Measurements from ENCODE around the gene HAND2. TPM values are rescaled to one million over a fixed set of nuclear protein-coding genes. Genes with fewer than 3 reads are reported as not detected.
A peak's percentile ranks its signal among the peaks of the same experiment; 100 is the strongest.

Gene HAND2
- total and polyA plus RNA-seq, 4 experiments from 2014 or later: not detected

GRCh38 chr4:173519111-173520101, 10.6 kb downstream of the HAND2 start:
- no peak overlapping the region for H3K4me3 ChIP-seq (ENCODE audit: low read length in 2 of 2)
- DNase-seq: no peak
- no peak overlapping the region for H3K27ac ChIP-seq (ENCODE audit: low read depth, low read length)
- peak overlapping the region in 4 of 7 donors; percentile 4 to 79 (median 23) for H3K27ac Mint-ChIP-seq
- H3K36me3 ChIP-seq (ENCODE audit: insufficient read depth, low read length): no peaks in the 10 kb centered on the region
- peaks cover 2 to 3% of the 10 kb centered on the region in 2 donors for H3K36me3 Mint-ChIP-seq
- H3K27me3 ChIP-seq (ENCODE audit: insufficient read depth, low read length): peaks cover 97% of the 10 kb centered on the region
- intact Hi-C loops (cut with micrococcal nuclease): no loop called here
- H3K27me3 Mint-ChIP-seq: peaks cover 81 to 84% of the 10 kb centered on the region in 2 donors
- peaks cover 13 to 45% (median 24%) of the 10 kb centered on the region in 4 donors for H3K4me1 Mint-ChIP-seq
- ChIA-PET POLR2A (ENCODE audit: partially characterized antibody) (no interaction called here), CTCF (ENCODE audit: partially characterized antibody) (no interaction called here)
- H3K9me3 Mint-ChIP-seq: peaks cover 0 to 61% (median 34%) of the 10 kb centered on the region in 8 donors
- H3K4me1 ChIP-seq (ENCODE audit: insufficient read depth, low read length): peaks cover 14% of the 10 kb centered on the region
- peak overlapping the region in 7 of 8 donors; percentile 35 to 60 (median 39) for H3K4me3 Mint-ChIP-seq
- no peaks in the 10 kb centered on the region for H3K9me3 ChIP-seq (ENCODE audit: control insufficient read depth in 1 of 2, low read length in 2 of 2)

- CTCF ChIA-PET (ENCODE audit: partially characterized antibody): no interaction called here
- H3K27ac Mint-ChIP-seq: peak overlapping the region in 2 of 7 donors; percentile 29 to 79
- peak overlapping the region in 6 of 8 donors; percentile 26 to 60 (median 40) for H3K4me3 Mint-ChIP-seq
- peaks cover 2 to 3% of the 10 kb centered on the region in 2 donors for H3K36me3 Mint-ChIP-seq
- POLR2A ChIA-PET (ENCODE audit: partially characterized antibody): interaction anchor here (1.0 kb wide), 1 partner anchor 9 kb away, joined by 3 read pairs; no protein-coding TSS in a partner anchor
- H3K9me3 Mint-ChIP-seq: peaks cover 0 to 54% (median 29%) of the 10 kb centered on the region in 8 donors
- Histone ChIP-seq H3K4me1 (ENCODE audit: insufficient read depth, low read length) (peaks cover 14% of the 10 kb centered on the region), H3K36me3 (ENCODE audit: insufficient read depth, low read length) (no peaks in the 10 kb centered on the region), H3K9me3 (ENCODE audit: control insufficient read depth in 1 of 2, low read length in 2 of 2) (no peaks in the 10 kb centered on the region), H3K4me3 (ENCODE audit: low read length in 2 of 2) (no peak overlapping the region), H3K27ac (ENCODE audit: low read depth, low read length) (no peak overlapping the region), H3K27me3 (ENCODE audit: insufficient read depth, low read length) (peaks cover 95% of the 10 kb centered on the region)
- H3K27me3 Mint-ChIP-seq: peaks cover 78 to 82% of the 10 kb centered on the region in 2 donors
- H3K4me1 Mint-ChIP-seq: peaks cover 13 to 38% (median 23%) of the 10 kb centered on the region in 4 donors
- intact Hi-C loops (cut with micrococcal nuclease): no loop called here
- no peak for DNase-seq
Observed at GRCh38 chr4:173518425-173519102, 11.5 kb downstream of the HAND2 start.

GRCh38 chr4:173517781-173518424, 12.1 kb downstream of the HAND2 start:
- Histone ChIP-seq H3K4me1 (ENCODE audit: insufficient read depth, low read length) (peaks cover 13% of the 10 kb centered on the region), H3K27me3 (ENCODE audit: insufficient read depth, low read length) (peaks cover 91% of the 10 kb centered on the region), H3K27ac (ENCODE audit: low read depth, low read length) (no peak overlapping the region), H3K36me3 (ENCODE audit: insufficient read depth, low read length) (no peaks in the 10 kb centered on the region), H3K4me3 (ENCODE audit: low read length in 2 of 2) (no peak overlapping the region), H3K9me3 (ENCODE audit: control insufficient read depth in 1 of 2, low read length in 2 of 2) (no peaks in the 10 kb centered on the region)
- H3K9me3 Mint-ChIP-seq: peaks cover 0 to 51% (median 27%) of the 10 kb centered on the region in 8 donors
- H3K4me3 Mint-ChIP-seq: peak overlapping the region in 1 of 8 donors; percentile 34
- POLR2A ChIA-PET (ENCODE audit: partially characterized antibody): interaction anchor here (1.0 kb wide), 1 partner anchor 8 kb away, joined by 3 read pairs; no protein-coding TSS in a partner anchor
- peak overlapping the region in 1 of 7 donors; percentile 89 for H3K27ac Mint-ChIP-seq
- intact Hi-C loops (cut with micrococcal nuclease): no loop called here
- no peak for DNase-seq
- CTCF ChIA-PET (ENCODE audit: partially characterized antibody): interaction anchor here (1.1 kb wide), 1 partner anchor 13 kb away, joined by 3 read pairs; no protein-coding TSS in a partner anchor
- peaks cover 2 to 3% of the 10 kb centered on the region in 2 donors for H3K36me3 Mint-ChIP-seq
- peaks cover 79 to 82% of the 10 kb centered on the region in 2 donors for H3K27me3 Mint-ChIP-seq
- H3K4me1 Mint-ChIP-seq: peaks cover 13 to 34% (median 20%) of the 10 kb centered on the region in 4 donors

- H3K4me3 ChIP-seq (ENCODE audit: low read length in 2 of 2): no peak overlapping the region
- no peak overlapping the region for H3K27ac ChIP-seq (ENCODE audit: low read depth, low read length)
- peaks cover 3% of the 10 kb centered on the region for H3K4me1 ChIP-seq (ENCODE audit: insufficient read depth, low read length)
- DNase-seq: no peak
- H3K4me1 Mint-ChIP-seq: peaks cover 10 to 26% (median 14%) of the 10 kb centered on the region in 4 donors
- peaks cover 80 to 82% of the 10 kb centered on the region in 2 donors for H3K27me3 Mint-ChIP-seq
- intact Hi-C loops (cut with micrococcal nuclease): no loop called here
- ChIA-PET CTCF (ENCODE audit: partially characterized antibody) (interaction anchor here (1.1 kb wide), 1 partner anchor 14 kb away, joined by 3 read pairs; no protein-coding TSS in a partner anchor), POLR2A (ENCODE audit: partially characterized antibody) (no interaction called here)
- peak overlapping the region in 5 of 8 donors; percentile 8 to 51 (median 27) for H3K4me3 Mint-ChIP-seq
- H3K36me3 ChIP-seq (ENCODE audit: insufficient read depth, low read length): no peaks in the 10 kb centered on the region
- peak overlapping the region in 2 of 7 donors; percentile 80 to 89 for H3K27ac Mint-ChIP-seq
- no peaks in the 10 kb centered on the region for H3K9me3 ChIP-seq (ENCODE audit: control insufficient read depth in 1 of 2, low read length in 2 of 2)
- peaks cover 2 to 3% of the 10 kb centered on the region in 2 donors for H3K36me3 Mint-ChIP-seq
- H3K9me3 Mint-ChIP-seq: peaks cover 0 to 46% (median 24%) of the 10 kb centered on the region in 8 donors
- peaks cover 85% of the 10 kb centered on the region for H3K27me3 ChIP-seq (ENCODE audit: insufficient read depth, low read length)
Observed at GRCh38 chr4:173516621-173517524, 13.2 kb downstream of the HAND2 start.

- H3K4me1 Mint-ChIP-seq: peaks cover 8 to 19% (median 11%) of the 10 kb centered on the region in 4 donors
- intact Hi-C loops (cut with micrococcal nuclease): no loop called here
- H3K27ac Mint-ChIP-seq: peak overlapping the region in 1 of 7 donors; percentile 31
- H3K27me3 ChIP-seq (ENCODE audit: insufficient read depth, low read length): peaks cover 74% of the 10 kb centered on the region
- H3K27me3 Mint-ChIP-seq: peaks cover 74 to 76% of the 10 kb centered on the region in 2 donors
- no peaks in the 10 kb centered on the region for H3K9me3 ChIP-seq (ENCODE audit: control insufficient read depth in 1 of 2, low read length in 2 of 2)
- no peak for DNase-seq
- no peaks in the 10 kb centered on the region for H3K36me3 ChIP-seq (ENCODE audit: insufficient read depth, low read length)
- H3K36me3 Mint-ChIP-seq: peaks cover 2 to 3% of the 10 kb centered on the region in 2 donors
- ChIA-PET CTCF (ENCODE audit: partially characterized antibody) (interaction anchor here (1.3 kb wide), 1 partner anchor 10 kb away, joined by 5 read pairs; no protein-coding TSS in a partner anchor), POLR2A (ENCODE audit: partially characterized antibody) (no interaction called here)
- no peak overlapping the region for H3K4me3 ChIP-seq (ENCODE audit: low read length in 2 of 2)
- no peaks in the 10 kb centered on the region for H3K4me1 ChIP-seq (ENCODE audit: insufficient read depth, low read length)
- H3K9me3 Mint-ChIP-seq: peaks cover 0 to 40% (median 23%) of the 10 kb centered on the region in 8 donors
- H3K4me3 Mint-ChIP-seq: peak overlapping the region in 2 of 8 donors; percentile 2 to 24
- no peak overlapping the region for H3K27ac ChIP-seq (ENCODE audit: low read depth, low read length)
Observed at GRCh38 chr4:173515458-173515857, 14.6 kb downstream of the HAND2 start.

GRCh38 chr4:173514641-173515217, 15.3 kb downstream of the HAND2 start:
- Histone ChIP-seq H3K27me3 (ENCODE audit: insufficient read depth, low read length) (peaks cover 67% of the 10 kb centered on the region), H3K36me3 (ENCODE audit: insufficient read depth, low read length) (no peaks in the 10 kb centered on the region), H3K4me3 (ENCODE audit: low read length in 2 of 2) (no peak overlapping the region), H3K9me3 (ENCODE audit: control insufficient read depth in 1 of 2, low read length in 2 of 2) (no peaks in the 10 kb centered on the region), H3K4me1 (ENCODE audit: insufficient read depth, low read length) (no peaks in the 10 kb centered on the region), H3K27ac (ENCODE audit: low read depth, low read length) (no peak overlapping the region)
- H3K4me1 Mint-ChIP-seq: peaks cover 8 to 15% (median 10%) of the 10 kb centered on the region in 4 donors
- ChIA-PET CTCF (ENCODE audit: partially characterized antibody) (interaction anchor here (1.3 kb wide), 1 partner anchor 9 kb away, joined by 5 read pairs; no protein-coding TSS in a partner anchor), POLR2A (ENCODE audit: partially characterized antibody) (no interaction called here)
- DNase-seq: no peak
- peaks cover 0 to 33% (median 19%) of the 10 kb centered on the region in 8 donors for H3K9me3 Mint-ChIP-seq
- intact Hi-C loops (cut with micrococcal nuclease): no loop called here
- peaks cover 2 to 3% of the 10 kb centered on the region in 2 donors for H3K36me3 Mint-ChIP-seq
- peaks cover 73% of the 10 kb centered on the region in 2 donors for H3K27me3 Mint-ChIP-seq
- peak overlapping the region in 1 of 8 donors; percentile 37 for H3K4me3 Mint-ChIP-seq
- H3K27ac Mint-ChIP-seq: peak overlapping the region in 1 of 7 donors; percentile 17

Data from CD4-positive, alpha-beta memory T cell (primary cell).